SK-N-SH treated with all-trans-retinoic acid at 6 μM for 48 hours (cell line): ENCODE results near the gene ARL2.
"Not testable (repeated sequence)": the region's sequence is repeated elsewhere in the genome, so short reads cannot be mapped to it uniquely, and the experiment has no call there.

ENCODE experiments used
- ATAC-seq: fragments of 200-7000 bp; cut with Tn5 transposase; 3 replicates; pipeline ENCODE4 v1.9.1; 2020; ENCODE audit warnings: mild to moderate bottlenecking, moderate library complexity
- ARNTL ChIP-seq: fragments of 450-650 bp; formaldehyde crosslinking; IDR thresholded peaks from 2 replicates; pipeline ENCODE4 v1.5.0; 2020; ENCODE audit warnings: low read depth, mild to moderate bottlenecking, moderate library complexity, borderline replicate concordance
- BACH2 ChIP-seq: fragments of 250-450 bp; sonication (Bioruptor Pico); IDR thresholded peaks from 2 replicates; pipeline ENCODE4 v1.9.0; 2021; ENCODE audit warnings: mild to moderate bottlenecking, borderline replicate concordance
- GLIS3 ChIP-seq: fragments of 250-450 bp; sonication (Bioruptor Pico); IDR thresholded peaks from 2 replicates; pipeline ENCODE4 v1.5.0; 2020; ENCODE audit warnings: mild to moderate bottlenecking, moderate library complexity
- ISL1 ChIP-seq: fragments of 250-450 bp; sonication (Bioruptor Pico); IDR thresholded peaks from 2 replicates; pipeline ENCODE4 v2.1.2; 2022; ENCODE audit warnings: mild to moderate bottlenecking, moderate library complexity
- OSR1 ChIP-seq: fragments of 250-450 bp; sonication (Bioruptor Pico); IDR thresholded peaks from 2 replicates; pipeline ENCODE4 v1.8.0; 2022; ENCODE audit warnings: moderate library complexity, mild to moderate bottlenecking, inconsistent platforms
- RARB ChIP-seq: fragments of 250-450 bp; sonication (Bioruptor Pico); IDR thresholded peaks from 2 replicates; pipeline ENCODE4 v1.8.0; 2021; ENCODE audit warnings: mild to moderate bottlenecking, moderate library complexity
- SNAI2 ChIP-seq: fragments of 250-450 bp; sonication (Bioruptor Pico); IDR thresholded peaks from 2 replicates; pipeline ENCODE4 v1.5.0; 2020; ENCODE audit warnings: mild to moderate bottlenecking, moderate library complexity
- TCF4 ChIP-seq: fragments of 250-450 bp; sonication (Bioruptor Pico); IDR thresholded peaks from 2 replicates; pipeline ENCODE4 v1.8.0; 2021; ENCODE audit warnings: mild to moderate bottlenecking, moderate library complexity, borderline replicate concordance
- TOX ChIP-seq: fragments of 250-450 bp; sonication (Bioruptor Pico); IDR thresholded peaks from 2 replicates; pipeline ENCODE4 v1.8.0; 2021; ENCODE audit warnings: mild to moderate bottlenecking, moderate library complexity, borderline replicate concordance
- ZC3H10 ChIP-seq: fragments of 250-450 bp; sonication (Bioruptor Pico); IDR thresholded peaks from 2 replicates; pipeline ENCODE4 v1.5.1; 2021; ENCODE audit warnings: mild to moderate bottlenecking, moderate library complexity
- ZFP3 ChIP-seq: fragments of 250-450 bp; sonication (Bioruptor Pico); IDR thresholded peaks from 2 replicates; pipeline ENCODE4 v1.5.0; 2020; ENCODE audit warnings: mild to moderate bottlenecking, moderate library complexity
- ZNF565 ChIP-seq: fragments of 450-650 bp; formaldehyde crosslinking; conservative IDR thresholded peaks from 2 replicates; pipeline ENCODE4 v1.5.0; 2020; ENCODE audit warnings: low read depth, mild to moderate bottlenecking, moderate library complexity
- ZNF70 ChIP-seq: fragments of 450-650 bp; formaldehyde crosslinking; IDR thresholded peaks from 2 replicates; pipeline ENCODE4 v1.5.0; 2020; ENCODE audit warnings: mild to moderate bottlenecking, moderate library complexity
- TF ChIP-seq, protein P1 (sequence below): fragments of 250-450 bp; sonication (Bioruptor Pico); IDR thresholded peaks from 2 replicates; pipeline ENCODE4 v1.5.1; 2020; ENCODE audit warnings: low read depth, mild to moderate bottlenecking, moderate library complexity
- TF ChIP-seq, protein P2 (sequence below): fragments of 250-450 bp; sonication (Bioruptor Pico); IDR thresholded peaks from 2 replicates; pipeline ENCODE4 v1.5.0; 2020; ENCODE audit warnings: mild to moderate bottlenecking, moderate library complexity
- TF ChIP-seq, protein P3 (sequence below): fragments of 250-450 bp; sonication (Bioruptor Pico); IDR thresholded peaks from 2 replicates; pipeline ENCODE4 v1.8.0; 2021; ENCODE audit warnings: low read depth, mild to moderate bottlenecking, moderate library complexity, borderline replicate concordance
- TF ChIP-seq, protein P4 (sequence below): fragments of 250-450 bp; sonication (Bioruptor Pico); IDR thresholded peaks from 2 replicates; pipeline ENCODE4 v1.8.0; 2020; ENCODE audit warnings: mild to moderate bottlenecking, moderate library complexity, borderline replicate concordance
- TF ChIP-seq, protein P5 (sequence below): fragments of 250-450 bp; sonication (Bioruptor Pico); IDR thresholded peaks from 2 replicates; pipeline ENCODE4 v1.5.1; 2021; ENCODE audit warnings: mild to moderate bottlenecking, moderate library complexity

Gene ARL2

DNA sequence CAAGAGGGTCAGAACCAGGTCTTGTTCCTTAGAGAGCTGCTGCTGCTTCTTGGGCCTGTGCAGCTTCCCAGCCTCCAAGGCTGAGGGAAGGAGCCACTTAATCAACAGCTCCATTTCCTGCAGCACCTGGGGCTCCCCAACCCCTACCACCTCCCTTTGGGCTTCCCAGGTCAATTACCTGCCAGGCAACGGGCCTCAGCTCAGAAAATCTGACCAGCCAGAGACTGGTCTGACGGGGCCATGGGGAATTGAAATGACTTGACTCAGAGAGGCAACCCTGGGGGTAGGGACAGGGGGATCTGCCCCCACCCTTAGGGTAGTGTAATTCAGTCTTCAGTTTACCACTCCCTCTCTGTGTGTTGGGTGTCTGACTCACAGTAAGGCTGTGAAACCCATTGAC lies 37.3 kb upstream of the ARL2 start:
- TF ChIP-seq ZNF70, result no peak
- ATAC-seq, result no peak

DNA sequence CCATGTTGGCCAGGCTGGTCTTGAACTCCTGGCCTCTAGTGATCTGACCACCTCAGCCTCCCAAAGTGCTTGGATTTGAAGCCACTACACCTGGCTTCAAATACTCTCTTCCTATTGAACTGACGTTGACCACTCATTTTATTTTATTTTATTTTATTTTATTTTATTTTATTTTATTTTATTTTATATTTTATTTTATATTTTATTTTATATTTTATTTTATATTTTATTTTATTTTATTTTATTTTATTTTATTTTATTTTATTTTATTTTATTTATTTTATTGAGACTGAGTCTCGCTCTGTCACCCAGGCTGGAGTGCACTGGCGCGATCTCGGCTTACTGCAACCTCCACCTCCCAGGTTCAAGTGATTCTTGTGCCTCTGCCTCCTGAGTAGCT lies 30.6 kb upstream of the ARL2 start:
- not testable (repeated sequence) for ATAC-seq

DNA sequence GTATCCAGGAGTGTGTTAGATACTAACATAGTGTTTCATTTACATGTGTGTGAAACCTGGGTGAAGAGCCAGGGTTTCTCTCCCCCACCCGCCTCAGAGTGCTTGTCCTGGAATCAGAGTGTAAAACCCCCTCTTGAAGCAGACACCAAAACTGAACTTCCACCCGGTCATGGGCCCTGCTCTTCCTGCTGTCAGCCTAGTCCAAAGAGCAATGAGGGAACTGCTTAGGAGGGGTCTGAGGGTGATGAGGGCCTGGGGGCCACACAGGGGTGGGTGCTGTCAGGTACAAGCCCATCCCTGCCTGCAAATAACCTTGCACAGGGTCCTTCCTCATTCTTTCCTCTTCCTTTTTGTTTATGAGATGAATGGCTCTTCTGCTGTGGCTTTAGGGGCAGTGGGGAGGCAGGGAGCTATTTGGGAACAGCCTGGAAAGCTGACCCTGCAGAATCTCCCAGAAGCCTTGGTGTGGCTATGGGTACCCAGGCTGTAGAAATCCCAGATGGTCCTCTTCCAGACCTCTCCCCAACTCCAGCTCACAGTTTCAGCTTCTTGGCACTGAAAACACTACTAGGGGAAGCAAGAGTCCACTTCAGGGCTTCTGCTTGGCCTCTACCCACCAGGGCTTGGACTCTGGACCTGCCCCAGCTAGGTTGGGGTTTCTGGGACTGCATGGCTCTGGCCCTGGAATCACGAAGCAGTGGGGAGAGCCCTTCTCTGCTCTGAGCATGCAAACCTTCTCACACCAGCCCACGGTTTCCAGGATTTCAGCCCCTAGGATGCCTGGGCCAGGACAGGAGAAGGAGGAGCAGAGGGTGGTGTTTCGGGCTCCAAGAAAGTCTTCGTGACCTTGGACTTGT lies 25.7 kb upstream of the ARL2 start:
- no peak for ATAC-seq
- no peak for TF ChIP-seq TCF4 (CRISPR knock-in tag)
- TF ChIP-seq, protein P1, sequence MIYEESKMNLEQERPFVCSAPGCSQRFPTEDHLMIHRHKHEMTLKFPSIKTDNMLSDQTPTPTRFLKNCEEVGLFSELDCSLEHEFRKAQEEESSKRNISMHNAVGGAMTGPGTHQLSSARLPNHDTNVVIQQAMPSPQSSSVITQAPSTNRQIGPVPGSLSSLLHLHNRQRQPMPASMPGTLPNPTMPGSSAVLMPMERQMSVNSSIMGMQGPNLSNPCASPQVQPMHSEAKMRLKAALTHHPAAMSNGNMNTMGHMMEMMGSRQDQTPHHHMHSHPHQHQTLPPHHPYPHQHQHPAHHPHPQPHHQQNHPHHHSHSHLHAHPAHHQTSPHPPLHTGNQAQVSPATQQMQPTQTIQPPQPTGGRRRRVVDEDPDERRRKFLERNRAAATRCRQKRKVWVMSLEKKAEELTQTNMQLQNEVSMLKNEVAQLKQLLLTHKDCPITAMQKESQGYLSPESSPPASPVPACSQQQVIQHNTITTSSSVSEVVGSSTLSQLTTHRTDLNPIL (CRISPR knock-in tag), result no peak
- TF ChIP-seq ZC3H10 (CRISPR knock-in tag), result no peak
- no peak for TF ChIP-seq TOX
- TF ChIP-seq GLIS3 (CRISPR knock-in tag), result no peak
- TF ChIP-seq RARB (CRISPR knock-in tag), result no peak
- TF ChIP-seq, protein P2, sequence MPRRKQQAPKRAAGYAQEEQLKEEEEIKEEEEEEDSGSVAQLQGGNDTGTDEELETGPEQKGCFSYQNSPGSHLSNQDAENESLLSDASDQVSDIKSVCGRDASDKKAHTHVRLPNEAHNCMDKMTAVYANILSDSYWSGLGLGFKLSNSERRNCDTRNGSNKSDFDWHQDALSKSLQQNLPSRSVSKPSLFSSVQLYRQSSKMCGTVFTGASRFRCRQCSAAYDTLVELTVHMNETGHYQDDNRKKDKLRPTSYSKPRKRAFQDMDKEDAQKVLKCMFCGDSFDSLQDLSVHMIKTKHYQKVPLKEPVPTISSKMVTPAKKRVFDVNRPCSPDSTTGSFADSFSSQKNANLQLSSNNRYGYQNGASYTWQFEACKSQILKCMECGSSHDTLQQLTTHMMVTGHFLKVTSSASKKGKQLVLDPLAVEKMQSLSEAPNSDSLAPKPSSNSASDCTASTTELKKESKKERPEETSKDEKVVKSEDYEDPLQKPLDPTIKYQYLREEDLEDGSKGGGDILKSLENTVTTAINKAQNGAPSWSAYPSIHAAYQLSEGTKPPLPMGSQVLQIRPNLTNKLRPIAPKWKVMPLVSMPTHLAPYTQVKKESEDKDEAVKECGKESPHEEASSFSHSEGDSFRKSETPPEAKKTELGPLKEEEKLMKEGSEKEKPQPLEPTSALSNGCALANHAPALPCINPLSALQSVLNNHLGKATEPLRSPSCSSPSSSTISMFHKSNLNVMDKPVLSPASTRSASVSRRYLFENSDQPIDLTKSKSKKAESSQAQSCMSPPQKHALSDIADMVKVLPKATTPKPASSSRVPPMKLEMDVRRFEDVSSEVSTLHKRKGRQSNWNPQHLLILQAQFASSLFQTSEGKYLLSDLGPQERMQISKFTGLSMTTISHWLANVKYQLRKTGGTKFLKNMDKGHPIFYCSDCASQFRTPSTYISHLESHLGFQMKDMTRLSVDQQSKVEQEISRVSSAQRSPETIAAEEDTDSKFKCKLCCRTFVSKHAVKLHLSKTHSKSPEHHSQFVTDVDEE (CRISPR knock-in tag), result no peak
- no peak for TF ChIP-seq BACH2 (CRISPR knock-in tag)
- no peak for TF ChIP-seq OSR1 (CRISPR knock-in tag)
- TF ChIP-seq ZNF565 (CRISPR knock-in tag), result no peak
- TF ChIP-seq ARNTL (CRISPR knock-in tag), result no peak
- TF ChIP-seq, protein P3, sequence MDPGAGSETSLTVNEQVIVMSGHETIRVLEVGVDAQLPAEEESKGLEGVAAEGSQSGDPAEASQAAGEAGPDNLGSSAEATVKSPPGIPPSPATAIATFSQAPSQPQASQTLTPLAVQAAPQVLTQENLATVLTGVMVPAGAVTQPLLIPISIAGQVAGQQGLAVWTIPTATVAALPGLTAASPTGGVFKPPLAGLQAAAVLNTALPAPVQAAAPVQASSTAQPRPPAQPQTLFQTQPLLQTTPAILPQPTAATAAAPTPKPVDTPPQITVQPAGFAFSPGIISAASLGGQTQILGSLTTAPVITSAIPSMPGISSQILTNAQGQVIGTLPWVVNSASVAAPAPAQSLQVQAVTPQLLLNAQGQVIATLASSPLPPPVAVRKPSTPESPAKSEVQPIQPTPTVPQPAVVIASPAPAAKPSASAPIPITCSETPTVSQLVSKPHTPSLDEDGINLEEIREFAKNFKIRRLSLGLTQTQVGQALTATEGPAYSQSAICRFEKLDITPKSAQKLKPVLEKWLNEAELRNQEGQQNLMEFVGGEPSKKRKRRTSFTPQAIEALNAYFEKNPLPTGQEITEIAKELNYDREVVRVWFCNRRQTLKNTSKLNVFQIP, result no peak
- TF ChIP-seq ZNF70, result no peak
- TF ChIP-seq, protein P4, sequence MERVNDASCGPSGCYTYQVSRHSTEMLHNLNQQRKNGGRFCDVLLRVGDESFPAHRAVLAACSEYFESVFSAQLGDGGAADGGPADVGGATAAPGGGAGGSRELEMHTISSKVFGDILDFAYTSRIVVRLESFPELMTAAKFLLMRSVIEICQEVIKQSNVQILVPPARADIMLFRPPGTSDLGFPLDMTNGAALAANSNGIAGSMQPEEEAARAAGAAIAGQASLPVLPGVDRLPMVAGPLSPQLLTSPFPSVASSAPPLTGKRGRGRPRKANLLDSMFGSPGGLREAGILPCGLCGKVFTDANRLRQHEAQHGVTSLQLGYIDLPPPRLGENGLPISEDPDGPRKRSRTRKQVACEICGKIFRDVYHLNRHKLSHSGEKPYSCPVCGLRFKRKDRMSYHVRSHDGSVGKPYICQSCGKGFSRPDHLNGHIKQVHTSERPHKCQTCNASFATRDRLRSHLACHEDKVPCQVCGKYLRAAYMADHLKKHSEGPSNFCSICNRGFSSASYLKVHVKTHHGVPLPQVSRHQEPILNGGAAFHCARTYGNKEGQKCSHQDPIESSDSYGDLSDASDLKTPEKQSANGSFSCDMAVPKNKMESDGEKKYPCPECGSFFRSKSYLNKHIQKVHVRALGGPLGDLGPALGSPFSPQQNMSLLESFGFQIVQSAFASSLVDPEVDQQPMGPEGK (CRISPR knock-in tag), result no peak
- no peak for TF ChIP-seq ISL1 (CRISPR knock-in tag)

DNA sequence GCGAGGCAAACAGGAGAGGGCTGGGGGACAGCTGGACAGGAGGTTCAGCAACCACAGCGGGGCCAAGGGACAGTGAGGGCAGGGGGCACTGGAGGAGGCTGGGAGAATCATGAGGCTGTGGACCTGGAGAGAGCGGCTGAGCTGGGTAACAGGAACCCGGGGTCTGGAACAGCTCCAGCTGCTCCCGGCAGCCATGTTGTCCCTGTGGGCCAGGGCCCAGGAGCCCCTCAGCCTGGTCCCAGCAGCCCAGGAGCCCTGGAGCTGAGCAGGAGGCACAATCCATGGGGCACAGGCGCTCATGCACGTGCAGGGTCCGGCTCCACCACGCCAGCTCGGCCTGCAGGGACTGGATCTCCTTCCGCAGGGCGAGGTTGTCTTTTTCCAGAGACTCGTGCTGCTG lies 24.5 kb upstream of the ARL2 start:
- no peak for TF ChIP-seq GLIS3 (CRISPR knock-in tag)
- no peak for TF ChIP-seq RARB (CRISPR knock-in tag)
- no peak for TF ChIP-seq OSR1 (CRISPR knock-in tag)
- TF ChIP-seq ZC3H10 (CRISPR knock-in tag), result no peak
- no peak for TF ChIP-seq SNAI2 (CRISPR knock-in tag)
- TF ChIP-seq, protein P4 (CRISPR knock-in tag), result no peak
- no peak for TF ChIP-seq ISL1 (CRISPR knock-in tag)
- no peak for TF ChIP-seq ZFP3 (CRISPR knock-in tag)
- TF ChIP-seq, protein P5, sequence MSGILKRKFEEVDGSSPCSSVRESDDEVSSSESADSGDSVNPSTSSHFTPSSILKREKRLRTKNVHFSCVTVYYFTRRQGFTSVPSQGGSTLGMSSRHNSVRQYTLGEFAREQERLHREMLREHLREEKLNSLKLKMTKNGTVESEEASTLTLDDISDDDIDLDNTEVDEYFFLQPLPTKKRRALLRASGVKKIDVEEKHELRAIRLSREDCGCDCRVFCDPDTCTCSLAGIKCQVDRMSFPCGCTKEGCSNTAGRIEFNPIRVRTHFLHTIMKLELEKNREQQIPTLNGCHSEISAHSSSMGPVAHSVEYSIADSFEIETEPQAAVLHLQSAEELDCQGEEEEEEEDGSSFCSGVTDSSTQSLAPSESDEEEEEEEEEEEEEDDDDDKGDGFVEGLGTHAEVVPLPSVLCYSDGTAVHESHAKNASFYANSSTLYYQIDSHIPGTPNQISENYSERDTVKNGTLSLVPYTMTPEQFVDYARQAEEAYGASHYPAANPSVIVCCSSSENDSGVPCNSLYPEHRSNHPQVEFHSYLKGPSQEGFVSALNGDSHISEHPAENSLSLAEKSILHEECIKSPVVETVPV (CRISPR knock-in tag), result no peak
- ATAC-seq, result no peak
